ENCODE results near the gene BCO1.

The BCO1 gene

DNA sequence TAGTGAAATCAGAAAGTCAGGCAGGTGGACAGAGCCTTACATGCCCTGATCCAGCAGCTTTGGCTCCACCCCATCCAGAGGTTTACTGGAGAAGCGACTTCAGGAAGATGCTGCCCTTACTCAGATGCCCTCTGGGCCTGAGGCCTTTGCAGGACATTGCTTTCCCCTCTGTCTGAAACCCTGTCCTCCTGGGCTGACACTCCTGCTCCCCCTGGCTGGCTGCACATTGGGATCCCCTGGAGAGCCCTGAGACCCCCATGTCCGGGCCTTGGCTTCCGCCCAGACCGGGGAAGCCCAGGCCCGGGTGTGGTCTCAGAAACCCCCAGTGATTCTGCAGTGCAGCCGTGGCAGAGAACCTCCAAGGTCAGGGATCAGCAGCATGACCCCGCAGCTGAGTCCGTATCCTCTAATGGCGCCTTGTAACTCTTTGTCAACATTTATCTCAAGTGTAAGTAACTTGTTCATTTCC lies 36.6 kb downstream of the BCO1 start:
- in situ Hi-C loops (cut with HindIII; ENCODE audit: low sequenced_read_pairs): no loop called here

DNA sequence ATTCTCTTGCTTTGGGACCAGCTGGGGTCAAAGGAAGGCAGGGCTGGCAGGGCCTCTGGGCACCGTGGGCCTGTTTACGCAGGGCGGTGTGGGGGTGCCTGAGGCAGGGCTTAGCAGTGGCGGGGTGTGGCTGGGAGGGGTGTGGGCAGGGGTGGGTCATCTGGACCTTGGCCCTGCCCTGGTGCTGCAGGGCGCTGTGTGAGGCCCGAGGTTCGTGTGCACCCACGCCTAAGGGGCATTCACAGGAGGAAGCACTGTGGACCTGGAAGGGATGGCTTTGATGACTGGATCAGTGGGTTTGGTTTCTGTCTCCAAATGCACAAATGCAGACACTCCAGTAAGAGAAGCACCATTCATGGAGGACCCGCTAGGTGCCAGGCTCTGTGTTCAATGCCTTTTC lies 37.3 kb downstream of the BCO1 start:
- in situ Hi-C loops (cut with HindIII; ENCODE audit: low sequenced_read_pairs): no loop called here

DNA sequence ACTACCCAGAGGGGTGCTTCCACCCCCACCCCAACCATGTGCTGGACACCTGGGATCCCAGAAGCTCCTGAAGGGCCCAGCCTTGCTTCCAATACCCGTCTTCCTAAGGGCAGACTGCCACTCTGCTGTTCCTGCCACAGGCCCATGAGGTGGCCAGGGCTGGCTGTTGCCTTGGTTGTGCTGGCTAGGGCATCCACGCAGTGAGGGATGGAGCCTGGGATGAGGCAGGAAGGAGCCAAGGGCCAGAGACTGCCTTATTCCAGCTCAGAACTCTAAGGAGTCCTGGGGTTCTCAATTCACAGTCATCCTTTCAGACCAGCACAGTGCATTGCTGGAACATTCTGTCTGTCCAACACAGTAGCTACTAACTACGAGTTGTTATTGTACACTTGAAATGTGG lies 37.8 kb downstream of the BCO1 start:
- in situ Hi-C loops (cut with HindIII; ENCODE audit: low sequenced_read_pairs): no loop called here

DNA sequence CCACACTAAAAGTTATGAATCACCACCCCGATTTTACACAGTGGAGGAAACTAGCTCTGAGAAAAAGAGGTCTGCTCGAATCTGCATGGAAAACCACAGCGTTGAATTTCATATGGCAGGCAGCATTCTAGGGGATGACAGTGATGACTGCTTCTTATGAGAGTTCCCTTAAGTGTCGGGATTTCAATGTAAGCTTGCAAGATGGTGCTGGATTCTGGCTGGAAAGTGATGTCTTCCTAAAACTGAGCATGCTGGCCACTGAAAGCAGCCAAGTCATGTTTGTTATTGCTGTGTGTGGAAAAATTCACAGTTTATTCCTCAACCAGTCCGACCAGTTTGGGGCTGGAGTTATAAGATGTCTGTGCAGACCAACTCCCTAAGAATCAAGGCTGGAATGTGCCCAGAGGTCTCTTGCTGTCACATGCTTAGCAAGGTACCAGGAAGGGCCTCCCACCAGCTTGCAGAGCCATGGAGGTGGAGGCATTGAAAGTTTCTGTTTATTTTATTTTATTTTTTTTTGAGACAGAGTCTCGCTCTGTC lies 39.1 kb downstream of the BCO1 start:
- in situ Hi-C loops (cut with HindIII; ENCODE audit: low sequenced_read_pairs): no loop called here

DNA sequence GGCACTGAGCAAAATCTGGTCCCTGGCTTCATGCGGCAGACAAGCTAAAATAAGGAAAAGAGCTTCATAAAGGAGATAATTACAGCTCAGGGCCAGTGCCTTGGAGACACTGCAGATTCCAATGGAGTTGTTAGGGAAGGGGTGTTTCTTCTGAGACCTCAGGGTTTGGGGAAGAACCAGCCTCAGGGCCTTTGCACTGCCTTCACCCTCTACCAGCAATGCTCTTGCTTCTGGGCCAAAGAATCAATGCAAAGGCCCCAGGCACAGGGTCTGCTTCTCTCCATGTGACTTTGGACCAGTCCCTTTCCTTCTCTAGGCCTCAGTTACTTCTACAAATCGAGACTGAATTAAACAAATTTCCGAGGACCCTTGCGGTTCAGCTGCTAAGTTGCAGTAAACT lies 40.0 kb downstream of the BCO1 start:
- in situ Hi-C loops (cut with HindIII; ENCODE audit: low sequenced_read_pairs): no loop called here

DNA sequence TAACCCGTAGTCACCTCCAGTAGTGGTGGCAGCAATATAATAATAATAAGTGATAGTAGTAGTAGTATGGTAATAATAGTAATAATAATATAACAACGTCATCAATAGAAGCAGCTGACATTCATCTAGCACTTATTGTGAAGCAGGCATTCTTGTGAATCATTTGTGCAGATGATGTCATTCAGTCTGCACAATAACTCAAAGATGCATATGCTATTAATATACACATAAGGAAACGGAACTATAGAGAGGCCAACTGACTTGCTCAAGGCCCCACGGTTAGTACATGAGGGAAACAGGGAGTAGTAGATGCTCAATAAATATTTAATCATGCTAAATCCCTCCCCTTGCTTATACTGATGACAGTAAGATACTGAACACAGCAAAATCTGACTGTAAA lies 40.9 kb downstream of the BCO1 start:
- in situ Hi-C loops (cut with HindIII; ENCODE audit: low sequenced_read_pairs): no loop called here

DNA sequence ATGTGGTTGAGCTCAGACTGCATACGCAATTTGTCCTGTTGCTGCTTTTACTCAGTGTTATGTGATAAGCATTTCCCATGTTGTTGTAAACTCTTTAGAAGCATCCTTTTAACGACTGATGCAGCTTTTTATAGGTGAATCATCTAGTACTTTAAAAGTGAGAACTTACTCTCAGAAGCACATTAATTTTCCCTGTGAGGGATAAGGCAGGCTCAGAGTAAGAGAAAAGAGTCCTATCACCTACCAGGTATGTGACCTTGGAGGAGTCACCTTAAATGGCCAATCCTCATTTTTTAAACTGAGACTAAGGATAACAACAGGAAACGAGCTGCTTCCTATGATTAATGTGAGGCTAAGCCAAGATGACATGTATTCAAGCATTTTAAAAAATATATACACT lies 41.9 kb downstream of the BCO1 start:
- in situ Hi-C loops (cut with HindIII; ENCODE audit: low sequenced_read_pairs): no loop called here

DNA sequence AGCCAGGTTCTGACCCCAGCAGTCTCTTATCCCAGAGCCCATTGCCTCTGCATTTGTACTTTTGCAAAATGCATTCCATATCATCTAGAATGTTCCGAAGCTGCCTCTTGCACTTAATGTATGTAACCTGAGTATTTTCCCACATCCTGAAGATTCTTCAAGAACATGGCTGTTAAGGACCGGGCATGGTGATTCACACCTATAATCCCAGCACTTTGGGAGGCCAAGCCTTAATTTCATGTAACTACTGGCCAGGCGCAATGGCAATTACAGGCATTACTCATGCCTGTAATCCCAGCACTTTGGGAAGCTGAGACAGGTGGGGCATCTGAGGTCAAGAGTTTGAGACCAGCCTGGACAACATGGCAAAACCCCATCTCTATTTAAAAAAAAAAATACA lies 44.6 kb downstream of the BCO1 start:
- in situ Hi-C loops (cut with HindIII; ENCODE audit: low sequenced_read_pairs): no loop called here

DNA sequence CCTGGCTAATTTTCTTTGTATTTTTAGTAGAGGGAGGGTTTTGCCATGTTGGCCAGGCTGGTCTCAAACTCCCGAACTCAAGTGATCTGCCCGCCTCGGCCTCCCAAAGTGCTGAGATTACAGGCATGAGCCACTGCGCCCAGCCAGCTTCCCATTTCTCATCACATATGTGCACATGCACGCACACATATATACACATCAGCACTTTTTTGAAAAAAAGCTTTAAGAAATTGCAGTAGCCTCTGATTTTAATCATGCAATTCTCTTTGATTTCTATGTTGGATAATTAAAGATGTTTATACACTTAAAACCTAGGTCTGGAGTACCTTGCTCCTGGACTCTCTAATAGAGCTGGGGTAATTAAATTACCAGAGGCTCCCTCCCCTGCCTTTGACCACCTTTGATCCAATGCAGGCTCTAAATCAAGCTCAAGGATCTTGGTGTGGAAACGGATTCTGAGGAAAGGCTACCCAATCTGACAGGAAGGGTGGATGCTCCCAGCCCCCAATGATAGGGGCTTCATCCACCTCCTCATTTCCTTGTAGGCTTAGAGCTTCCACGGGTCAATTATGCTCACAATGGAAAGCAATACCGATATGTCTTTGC lies 46.6 kb downstream of the BCO1 start:
- in situ Hi-C loops (cut with HindIII; ENCODE audit: low sequenced_read_pairs): no loop called here

DNA sequence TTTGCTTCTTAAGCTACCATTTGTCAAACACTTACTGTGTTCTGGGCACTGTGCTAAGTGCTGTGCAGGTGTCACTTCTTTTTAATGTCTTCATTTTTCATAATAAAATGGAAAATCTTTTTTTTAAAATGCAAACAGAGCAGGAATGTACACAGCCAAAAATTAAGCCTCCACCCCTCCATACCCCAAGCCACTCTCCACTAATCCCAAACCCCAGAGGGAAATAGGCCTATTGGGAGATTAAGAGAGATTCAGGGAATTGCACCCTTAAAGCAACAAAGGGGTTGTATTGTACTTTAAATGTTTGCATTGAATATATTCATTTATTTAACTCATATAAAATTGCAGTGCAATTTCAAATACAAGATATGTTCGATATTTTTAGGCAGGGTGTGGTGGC lies 47.7 kb downstream of the BCO1 start:
- in situ Hi-C loops (cut with HindIII; ENCODE audit: low sequenced_read_pairs): no loop called here

DNA sequence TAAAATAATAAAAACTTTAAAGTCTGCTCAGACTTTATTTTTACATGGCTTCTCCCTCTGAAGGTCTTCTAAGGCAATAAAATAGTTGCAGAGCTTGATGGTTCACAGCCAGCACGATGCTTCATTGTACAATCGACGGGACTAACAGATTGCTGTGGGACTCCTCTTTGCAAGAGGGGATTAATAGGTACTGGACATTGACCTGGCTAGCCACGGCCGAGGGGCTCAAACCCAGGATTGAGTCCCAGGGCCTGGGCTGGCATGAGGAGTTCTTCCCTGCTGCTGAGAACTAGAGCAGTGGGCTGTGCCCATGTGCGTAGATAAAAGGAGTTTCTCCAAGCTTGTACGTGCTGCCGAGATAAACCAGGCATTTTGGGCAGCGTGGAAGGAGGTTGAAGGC lies 52.6 kb downstream of the BCO1 start:
- in situ Hi-C loops (cut with HindIII; ENCODE audit: low sequenced_read_pairs): loop anchor here (10.0 kb wide), 1 partner anchor 84 kb away; no protein-coding TSS in a partner anchor

DNA sequence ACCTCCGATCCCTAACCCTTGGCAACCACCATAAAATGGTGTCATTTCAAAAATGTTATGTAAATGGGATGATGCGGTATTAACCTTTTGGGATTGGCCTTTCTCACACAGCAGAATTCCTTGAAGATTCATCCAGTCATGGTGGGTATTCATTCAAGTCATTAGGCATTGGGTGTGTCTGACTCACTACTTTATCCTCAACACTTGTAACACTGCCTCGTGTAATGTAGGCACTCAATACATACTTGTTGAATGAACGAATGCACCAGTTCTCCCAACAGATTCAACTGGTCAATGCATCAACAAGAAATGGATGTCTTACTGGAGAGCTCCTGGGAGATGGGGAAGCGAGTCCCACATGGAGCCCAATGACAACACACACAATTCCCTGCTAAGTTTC lies 54.4 kb downstream of the BCO1 start:
- in situ Hi-C loops (cut with HindIII; ENCODE audit: low sequenced_read_pairs): loop anchor here (10.0 kb wide), 1 partner anchor 82 kb away; no protein-coding TSS in a partner anchor

DNA sequence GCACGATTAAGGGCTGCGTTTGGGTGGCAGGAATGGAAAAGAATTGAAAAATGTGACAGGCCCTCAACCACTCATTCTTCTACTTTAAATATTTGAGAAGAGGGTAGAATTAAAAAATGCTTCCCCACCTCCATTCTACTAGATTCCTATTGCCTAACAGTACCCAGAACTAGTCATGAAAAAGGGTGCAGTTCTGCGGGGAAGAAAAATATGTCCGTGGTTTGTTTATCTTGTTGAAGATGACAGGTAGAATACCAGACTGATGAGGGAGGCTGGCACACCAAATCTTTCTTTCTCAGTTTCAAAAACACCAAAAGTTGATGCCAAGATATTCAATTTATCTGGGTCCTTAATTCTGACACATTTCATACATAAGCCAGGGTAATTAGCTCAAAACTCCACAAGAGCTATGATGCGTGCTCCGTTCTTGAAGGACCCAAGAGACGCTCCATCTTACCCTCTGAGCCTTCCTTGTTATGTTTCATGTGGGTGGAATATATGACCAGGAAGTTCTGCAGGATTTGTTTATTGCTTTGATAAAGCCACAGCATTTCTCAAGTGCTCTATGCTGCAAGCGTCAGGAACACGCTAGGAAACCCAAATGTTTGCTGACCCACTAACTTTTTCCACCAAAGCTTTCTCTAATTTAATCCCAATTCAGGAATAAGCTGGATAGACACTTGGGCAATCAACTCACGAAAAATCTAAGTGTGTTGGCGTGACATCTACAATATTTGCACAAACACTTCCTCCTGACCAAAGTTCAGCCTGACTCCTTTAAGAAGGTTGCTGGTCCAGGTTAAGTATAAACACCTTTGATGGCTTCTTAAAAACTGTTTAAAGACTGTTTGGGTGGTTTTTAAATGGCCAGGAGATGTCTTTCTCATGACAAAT lies 55.7 kb downstream of the BCO1 start:
- in situ Hi-C loops (cut with HindIII; ENCODE audit: low sequenced_read_pairs): loop anchor here (10.0 kb wide), 1 partner anchor 81 kb away; no protein-coding TSS in a partner anchor

DNA sequence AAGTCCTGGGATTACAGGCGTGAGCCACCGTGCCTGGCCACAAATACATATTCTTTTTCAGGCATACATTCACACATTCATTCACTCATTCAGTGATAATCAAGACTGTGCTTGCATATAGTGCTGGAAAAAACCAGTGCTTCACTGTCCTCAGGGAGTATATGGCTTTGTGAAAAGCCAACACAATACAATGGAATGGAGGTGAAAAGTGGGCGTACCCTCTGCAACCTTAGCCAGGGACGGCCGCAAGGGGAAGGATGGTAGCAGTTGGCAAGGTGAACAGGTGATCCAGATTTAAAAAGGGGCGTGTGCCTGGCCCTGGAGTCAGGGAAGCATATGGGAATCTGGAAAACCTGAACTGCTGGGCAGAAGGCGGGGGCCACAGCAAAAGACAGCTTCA lies 58.1 kb downstream of the BCO1 start:
- in situ Hi-C loops (cut with HindIII; ENCODE audit: low sequenced_read_pairs): loop anchor here (10.0 kb wide), 1 partner anchor 78 kb away; no protein-coding TSS in a partner anchor

DNA sequence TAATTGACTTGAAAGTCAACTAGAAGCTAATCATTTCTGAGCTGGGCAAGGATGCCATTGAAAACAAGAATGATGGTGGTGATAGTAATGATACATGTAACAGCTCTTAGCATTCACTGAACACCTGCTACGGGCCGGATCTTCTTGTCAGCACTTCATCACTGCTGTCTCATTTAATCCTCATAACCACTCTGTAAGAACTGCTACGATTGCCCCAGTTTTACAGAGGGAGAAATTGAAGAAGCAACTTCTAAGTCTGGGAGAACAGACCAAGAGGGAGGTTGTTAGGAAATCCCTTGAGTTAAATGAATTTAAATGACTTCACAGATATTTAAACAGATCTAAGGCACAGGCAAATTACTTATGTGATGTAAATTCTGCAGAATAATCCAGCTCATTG lies 69.3 kb downstream of the BCO1 start:
- in situ Hi-C loops (cut with HindIII; ENCODE audit: low sequenced_read_pairs): no loop called here

DNA sequence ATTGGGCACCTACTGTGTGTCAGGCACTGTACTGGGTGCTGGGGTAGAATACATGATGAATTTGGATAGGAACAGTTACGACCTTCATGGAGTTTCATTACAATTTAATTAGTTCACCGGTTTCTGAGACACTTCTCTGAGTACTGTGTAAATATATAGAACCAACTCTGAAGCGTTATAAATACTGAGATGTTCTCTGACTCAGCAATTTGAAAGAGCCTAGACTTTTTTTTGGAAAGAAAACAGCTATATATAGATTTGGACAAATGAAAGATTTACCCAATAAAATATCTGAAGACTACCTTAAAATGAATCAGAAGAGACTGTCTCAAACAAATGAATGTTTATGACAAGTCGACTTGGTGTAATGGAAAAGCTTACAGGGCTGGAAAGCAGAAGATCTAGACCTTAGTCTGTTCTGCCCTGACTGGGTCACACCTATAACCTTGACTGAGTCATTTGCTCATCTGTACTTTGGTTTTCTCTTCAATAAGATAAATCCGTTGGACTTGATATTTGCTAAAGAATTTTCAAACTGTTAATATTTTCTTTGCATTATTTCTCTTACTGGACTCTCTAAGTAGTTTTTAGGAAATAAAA lies 71.7 kb downstream of the BCO1 start:
- in situ Hi-C loops (cut with HindIII; ENCODE audit: low sequenced_read_pairs): no loop called here

DNA sequence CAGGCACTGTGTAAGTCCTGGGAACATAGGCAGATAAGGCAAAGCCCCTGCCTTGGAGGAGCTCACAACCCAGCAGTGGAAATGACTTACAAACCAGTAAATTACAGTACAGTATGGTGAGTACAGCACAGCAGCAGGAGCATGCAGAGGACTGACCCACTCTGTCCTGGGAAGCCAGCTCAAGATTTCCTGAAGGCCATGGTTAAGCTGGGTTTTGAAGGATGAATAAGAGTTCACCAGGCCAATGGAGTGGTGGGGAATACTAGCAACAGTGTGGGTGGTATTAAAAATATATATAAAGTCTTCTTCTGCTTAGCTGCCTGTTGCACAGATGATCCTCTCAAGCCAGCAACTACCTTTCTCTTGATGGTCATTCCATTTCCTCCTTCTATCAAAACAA lies 73.3 kb downstream of the BCO1 start:
- in situ Hi-C loops (cut with HindIII; ENCODE audit: low sequenced_read_pairs): no loop called here

DNA sequence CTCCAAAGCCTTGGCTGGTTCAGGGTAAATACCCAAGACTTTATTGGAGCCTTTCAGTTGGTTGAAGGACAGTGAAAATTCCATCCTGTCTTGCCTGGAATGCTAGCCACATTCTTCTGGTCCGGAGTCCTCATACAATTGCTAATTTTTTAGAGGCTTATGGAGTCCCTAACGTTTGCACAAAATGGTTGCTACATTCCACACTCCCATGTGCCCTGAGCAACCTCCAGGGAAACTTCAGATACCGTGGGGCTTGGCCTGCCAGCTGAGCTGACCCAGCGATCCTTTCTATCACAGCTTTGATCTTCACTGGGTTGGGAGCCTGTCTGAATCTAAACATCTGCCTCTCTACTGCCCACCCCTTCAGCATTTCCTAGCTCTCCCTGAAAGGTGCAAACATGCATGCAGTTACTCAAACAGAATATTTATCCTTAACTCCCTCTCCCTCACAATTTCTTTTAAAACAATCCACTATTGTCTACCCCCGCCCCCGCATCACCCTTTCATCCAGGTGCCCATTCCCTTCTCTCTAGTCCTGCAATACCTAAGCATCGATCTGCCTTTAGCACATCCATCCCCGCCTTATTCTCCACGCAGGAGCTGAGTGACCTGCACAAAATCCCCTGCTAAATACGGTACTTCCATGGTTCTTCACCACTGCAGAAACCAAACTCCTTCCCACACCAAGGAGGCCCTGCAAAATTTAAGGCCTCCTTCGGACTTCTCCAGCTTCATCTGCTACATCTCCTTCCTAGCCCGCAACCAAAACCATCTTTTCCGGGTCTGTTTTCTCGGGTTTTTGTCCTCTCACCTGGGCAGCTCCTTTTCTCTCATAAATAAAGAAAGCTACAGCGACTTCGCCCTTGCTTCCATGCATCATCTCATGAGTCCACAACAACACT lies 75.5 kb downstream of the BCO1 start:
- in situ Hi-C loops (cut with HindIII; ENCODE audit: low sequenced_read_pairs): no loop called here

DNA sequence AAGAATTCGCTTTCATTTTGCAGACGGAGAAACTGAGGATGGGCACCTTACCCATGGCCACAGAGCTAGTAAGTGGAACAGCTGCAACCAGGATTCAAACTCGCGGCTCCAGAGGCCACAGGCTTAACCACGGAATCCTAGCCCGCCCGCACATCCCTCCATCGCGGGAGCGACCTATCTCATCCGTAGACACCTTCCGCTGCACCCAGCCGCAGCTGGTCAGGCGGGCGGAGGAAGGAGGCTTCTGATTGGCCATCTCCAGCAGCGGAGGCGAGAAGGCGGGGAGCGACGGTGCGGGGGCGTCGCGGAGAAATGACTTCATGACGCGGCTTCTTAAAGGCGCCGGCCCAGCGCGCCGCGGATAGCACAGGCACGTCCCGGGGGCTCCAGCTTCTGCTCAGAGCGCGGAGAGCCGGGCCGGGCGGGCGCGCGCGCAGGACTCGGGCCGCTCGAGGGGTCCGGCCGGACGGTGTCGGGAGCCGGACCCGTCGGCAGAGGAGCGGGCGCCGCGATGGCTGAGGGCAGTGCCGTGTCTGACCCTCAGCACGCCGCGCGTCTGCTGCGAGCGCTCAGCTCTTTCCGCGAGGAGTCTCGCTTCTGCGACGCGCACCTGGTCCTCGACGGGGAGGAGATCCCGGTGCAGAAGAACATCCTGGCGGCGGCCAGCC lies 76.2 kb downstream of the BCO1 start, which contains the start of gene GAN:
TSS of gene GAN (plus strand) at position 360 of the 668 bp plus-strand sequence. CDS start at position 512, 152 bp downstream.
- in situ Hi-C loops (cut with HindIII; ENCODE audit: low sequenced_read_pairs): no loop called here
